Right lobe of liver (tissue), 6 donors: ENCODE data around the gene LCTL. TPM values are rescaled to one million over a fixed set of nuclear protein-coding genes. Genes with fewer than 3 reads are reported as not detected.

Source experiments
- ATAC-seq, 4 donors: fragments of 200-7000 bp; cut with Tn5 transposase; one replicate each; pipeline ENCODE4 v1.9.1; 2020; ENCODE audit warnings: mild to moderate bottlenecking in 4 of 4, moderate library complexity in 4 of 4
- DNase-seq, 3 donors: peaks; one replicate each; pipeline ENCODE4 v3.0.0-alpha.2; 2020
- H3K27ac ChIP-seq, 3 donors: fragments of 200-600 bp; one replicate each; pipeline ENCODE4 v1.8.0; 2022
- H3K27me3 ChIP-seq, 2 donors: fragments of 200-600 bp; one replicate each; pipeline ENCODE4 v1.8.0; 2022
- H3K36me3 ChIP-seq, 4 donors: fragments of 200-600 bp; sonication (generic) in 1 of 4; one replicate each; pipeline versions ENCODE4 v1.5.1 to v1.8.0; 2017 to 2022; ENCODE audit warnings: control low read depth in 1 of 4
- H3K4me1 ChIP-seq, 4 donors: fragments of 200-600 bp; sonication (generic) in 1 of 4; one replicate each; pipeline versions ENCODE4 v1.5.1 to v1.8.0; 2017 to 2022; ENCODE audit warnings: control low read depth in 1 of 4
- H3K4me3 ChIP-seq, 3 donors: fragments of 200-600 bp; one replicate each; pipeline ENCODE4 v1.8.0; 2022
- H3K9me3 ChIP-seq, 4 donors: fragments of 200-600 bp; sonication (generic) in 1 of 4; one replicate each; pipeline versions ENCODE4 v1.5.1 to v1.8.0; 2017 to 2022; ENCODE audit warnings: control low read depth in 1 of 4
- POLR2A ChIP-seq: fragments of 450-650 bp; IDR thresholded peaks from one replicate; pipeline ENCODE4 v1.6.1; 2017; ENCODE audit warnings: antibody characterized with exemption, mild to moderate bottlenecking
- WGBS: methylation state at CpG from one replicate; pipeline ENCODE4 v1.1.6; 2018; ENCODE audit warnings: low coverage, low lambda C conversion rate; ENCODE audit not compliant: insufficient coverage; ENCODE audit errors: missing lambda C conversion rate; 5-methylcytosine and 5-hydroxymethylcytosine counted together
- intact Hi-C, 2 donors: fragments of 100-400 bp; cut with DNase I; formaldehyde crosslinking; loops; one replicate each; pipeline versions ENCODE4 v1.11.2 to v1.14.1; 2022
- total RNA-seq, 6 experiments: library from RNA; depleted of rRNA in 2 of 6; stranded (reverse); fragments of >200 nt in 2 of 6; fragmentation: NEBNext Ultra II Directional in 3 of 6; extraction: Animal tissue kit (Norgen Biotek cat#: 25700) in 3 of 6; gene quantifications; one replicate each; pipeline versions ENCODE4 v1.1.0 to v1.2.4, GENCODE V29; 2016 to 2023
- TF ChIP-seq, protein P1 (sequence below), 4 donors: fragments of 200-600 bp in 3 of 4; fragments of 450-650 bp in 1 of 4; IDR thresholded peaks; one replicate each; pipeline versions ENCODE4 v1.5.1 to v1.8.0; 2016 to 2022; ENCODE audit warnings: antibody characterized with exemption in 4 of 4, mild to moderate bottlenecking in 2 of 4
- donor health status: DM: no; HTN: yes; CAD: no.
- donor health status: DM: no; HTN: no; CAD: no.
- donor health status: DM: no; HTN: no; CAD: no.
- donor health status: DM: no; HTN: yes; CAD: no.
- donor health status: DM: no; HTN: yes; CAD: no.

LCTL gene
- total RNA-seq, 6 experiments from 2014 or later: not detected

DNA sequence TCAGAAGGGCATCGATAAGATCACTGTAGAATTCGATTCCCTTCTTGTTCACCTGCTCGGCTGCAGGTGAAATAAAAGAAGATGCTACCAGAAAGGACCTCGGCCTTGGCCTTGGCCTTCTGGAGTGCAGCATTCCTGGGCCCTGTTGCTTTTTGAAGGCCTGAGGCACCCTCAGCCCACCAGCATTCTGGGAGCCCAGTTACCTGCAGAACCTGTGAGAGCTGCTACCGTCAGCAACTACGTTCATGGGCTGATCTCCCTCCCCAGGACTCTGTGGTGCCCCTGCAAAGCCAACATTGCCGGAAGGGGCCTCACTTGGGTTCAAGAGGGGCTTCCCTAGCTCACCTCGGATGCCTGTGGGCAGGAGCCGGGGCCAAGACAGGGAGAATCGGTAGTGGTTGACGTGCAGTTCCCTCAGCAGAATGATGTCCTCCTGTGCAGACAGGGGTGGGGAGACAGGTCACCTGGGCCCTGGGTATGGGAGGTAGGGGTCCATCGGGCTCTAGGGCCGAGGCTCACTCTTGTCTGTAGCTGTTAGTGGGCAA, 2.2 kb downstream of the LCTL start:
- 92% methylated on average over 9 of the region's 13 CpGs for WGBS
- ATAC-seq (no peak), DNase-seq (no peak)
- H3K4me3 ChIP-seq: no peak overlapping the region
- H3K36me3 ChIP-seq: no peaks in the 10 kb centered on the region
- intact Hi-C loops: no loop called here
- no peaks in the 10 kb centered on the region for H3K27me3 ChIP-seq
- H3K9me3 ChIP-seq: no peaks in the 10 kb centered on the region
- H3K4me1 ChIP-seq: no peaks in the 10 kb centered on the region
- H3K27ac ChIP-seq: no peak overlapping the region
- no peak for TF ChIP-seq POLR2A
- TF ChIP-seq, protein P1, sequence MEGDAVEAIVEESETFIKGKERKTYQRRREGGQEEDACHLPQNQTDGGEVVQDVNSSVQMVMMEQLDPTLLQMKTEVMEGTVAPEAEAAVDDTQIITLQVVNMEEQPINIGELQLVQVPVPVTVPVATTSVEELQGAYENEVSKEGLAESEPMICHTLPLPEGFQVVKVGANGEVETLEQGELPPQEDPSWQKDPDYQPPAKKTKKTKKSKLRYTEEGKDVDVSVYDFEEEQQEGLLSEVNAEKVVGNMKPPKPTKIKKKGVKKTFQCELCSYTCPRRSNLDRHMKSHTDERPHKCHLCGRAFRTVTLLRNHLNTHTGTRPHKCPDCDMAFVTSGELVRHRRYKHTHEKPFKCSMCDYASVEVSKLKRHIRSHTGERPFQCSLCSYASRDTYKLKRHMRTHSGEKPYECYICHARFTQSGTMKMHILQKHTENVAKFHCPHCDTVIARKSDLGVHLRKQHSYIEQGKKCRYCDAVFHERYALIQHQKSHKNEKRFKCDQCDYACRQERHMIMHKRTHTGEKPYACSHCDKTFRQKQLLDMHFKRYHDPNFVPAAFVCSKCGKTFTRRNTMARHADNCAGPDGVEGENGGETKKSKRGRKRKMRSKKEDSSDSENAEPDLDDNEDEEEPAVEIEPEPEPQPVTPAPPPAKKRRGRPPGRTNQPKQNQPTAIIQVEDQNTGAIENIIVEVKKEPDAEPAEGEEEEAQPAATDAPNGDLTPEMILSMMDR (IDR thresholded peaks at IDR 0.05): no peak

DNA sequence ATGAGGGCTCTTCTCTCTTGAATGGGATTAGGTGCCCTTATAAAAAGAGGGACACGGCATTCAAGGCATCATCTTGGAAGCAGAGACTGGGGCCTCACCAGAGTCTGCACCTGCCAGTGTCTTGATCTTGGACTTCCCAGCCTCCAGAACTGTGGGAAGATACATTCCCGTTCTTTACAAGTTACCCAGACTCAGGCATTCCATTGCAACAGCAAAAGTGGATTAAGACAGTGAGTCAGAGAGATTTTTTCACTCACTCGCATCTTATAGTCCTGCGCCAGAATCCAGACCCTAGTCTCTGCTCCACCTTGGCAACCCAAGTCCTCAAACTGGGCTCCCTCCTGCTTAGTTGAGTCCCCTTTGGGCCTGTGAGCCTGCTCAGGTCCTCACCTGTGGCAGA, 2.7 kb downstream of the LCTL start:
- TF ChIP-seq POLR2A: no peak
- TF ChIP-seq, protein P1 (IDR thresholded peaks at IDR 0.05): no peak
- Histone ChIP-seq H3K4me1 (no peaks in the 10 kb centered on the region), H3K36me3 (no peaks in the 10 kb centered on the region), H3K4me3 (no peak overlapping the region), H3K27ac (no peak overlapping the region), H3K27me3 (no peaks in the 10 kb centered on the region), H3K9me3 (no peaks in the 10 kb centered on the region)
- intact Hi-C loops: no loop called here
- ATAC-seq: no peak
- no CpG with 5 or more reads among the region's 4 CpGs for WGBS
- no peak for DNase-seq

DNA sequence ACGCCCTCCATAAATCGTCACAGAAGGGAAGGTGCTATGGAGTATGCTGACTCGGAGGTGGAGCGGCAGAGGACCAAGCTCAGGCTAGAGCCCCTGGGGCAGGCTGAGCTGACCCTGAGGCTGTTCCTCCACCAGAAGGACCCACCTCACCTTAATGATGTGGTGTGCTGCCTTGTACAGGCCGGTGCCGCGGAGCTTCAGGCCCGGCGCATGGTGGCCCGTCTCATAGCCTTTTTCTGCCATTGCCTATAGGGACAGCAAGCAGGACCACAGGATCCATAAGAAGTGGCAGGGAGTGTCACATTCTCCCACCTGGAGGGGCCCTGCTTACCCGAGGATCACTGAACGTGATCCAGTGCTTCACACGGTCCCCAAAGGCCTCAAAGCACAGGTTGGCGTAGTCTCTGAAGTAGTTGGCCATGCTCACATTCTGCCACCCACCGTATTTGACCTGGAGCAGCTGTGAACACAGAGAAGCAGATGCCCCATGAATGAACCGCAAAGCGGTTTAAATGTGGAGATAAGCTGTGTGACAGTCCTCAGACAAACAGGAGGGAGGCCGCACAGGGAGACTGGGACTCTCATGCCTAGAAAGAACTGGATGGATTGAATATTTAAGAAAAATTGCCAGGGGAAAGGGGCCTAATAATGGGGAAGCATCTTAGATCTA, 4.8 kb downstream of the LCTL start:
- ATAC-seq (no peak), DNase-seq (no peak)
- Histone ChIP-seq H3K9me3 (no peaks in the 10 kb centered on the region), H3K4me3 (no peak overlapping the region), H3K27ac (no peak overlapping the region), H3K4me1 (no peaks in the 10 kb centered on the region), H3K36me3 (no peaks in the 10 kb centered on the region), H3K27me3 (no peaks in the 10 kb centered on the region)
- intact Hi-C loops: no loop called here
- WGBS: 87% methylated on average over 7 of the region's 18 CpGs
- TF ChIP-seq, protein P1 (IDR thresholded peaks at IDR 0.05): no peak
- no peak for TF ChIP-seq POLR2A

DNA sequence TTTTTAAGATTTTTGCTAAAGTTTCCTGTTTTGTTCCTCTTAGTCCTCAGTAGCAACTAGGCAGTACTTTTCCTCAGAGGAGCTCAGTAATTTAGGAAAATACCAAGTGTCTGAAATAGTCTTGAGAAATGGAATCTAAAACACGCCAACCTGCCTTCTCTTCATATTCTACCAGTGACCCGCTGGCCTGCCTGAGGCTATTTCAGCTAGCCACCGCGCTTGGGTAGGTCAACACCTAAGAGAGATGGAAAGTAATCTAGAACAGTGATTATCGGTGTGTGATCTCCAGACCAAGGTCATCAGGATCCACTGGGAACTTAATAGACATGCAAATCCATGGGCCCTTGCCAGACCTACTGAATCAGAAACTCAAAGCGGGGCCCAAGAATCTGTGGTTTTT, 7.5 kb downstream of the LCTL start:
- intact Hi-C loops: no loop called here

More for the DNA sequence above, 7.5 kb downstream of the LCTL start:
- H3K27ac ChIP-seq: no peak overlapping the region
- H3K27me3 ChIP-seq: no peaks in the 10 kb centered on the region
- DNase-seq: peak in 1 of 3 donors; percentile 5
- 100% methylated on average over 5 of the region's 6 CpGs for WGBS
- no peaks in the 10 kb centered on the region for H3K4me1 ChIP-seq
- ATAC-seq: no peak
- no peak overlapping the region for H3K4me3 ChIP-seq
- no peaks in the 10 kb centered on the region for H3K9me3 ChIP-seq
- TF ChIP-seq POLR2A: no peak
- TF ChIP-seq, protein P1 (IDR thresholded peaks at IDR 0.05): no peak
- no peaks in the 10 kb centered on the region for H3K36me3 ChIP-seq
